ENCODE results near the gene MCOLN1. TPM values are rescaled to one million over a fixed set of nuclear protein-coding genes. Genes with fewer than 3 reads are reported as not detected.

Gene MCOLN1
- total RNA-seq, 2 experiments from 2014 or later, result 7.8 to 18.3 TPM

GRCh38 chr19:7539827-7540425 lies 17.5 kb downstream of the MCOLN1 start:
- Histone ChIP-seq H3K4me2 (ENCODE audit: low read length) (no peak overlapping the region), H3K4me1 (ENCODE audit: insufficient read depth, low read length, poor library complexity, severe bottlenecking) (peaks cover 8% of the 10 kb centered on the region), H3K4me3 (ENCODE audit: low read depth, low read length, poor library complexity, severe bottlenecking) (no peak overlapping the region), H3K36me3 (ENCODE audit: insufficient read depth, low read length) (peaks cover 32% of the 10 kb centered on the region), H3K79me2 (ENCODE audit: insufficient read depth, low read depth, low read length) (no peaks in the 10 kb centered on the region), H2AFZ (ENCODE audit: low read length) (no peak overlapping the region), H3K9me3 (ENCODE audit: low read length) (no peaks in the 10 kb centered on the region), H3K9me2 (ENCODE audit: insufficient read depth, low read length) (no peaks in the 10 kb centered on the region), H4K20me1 (ENCODE audit: insufficient read depth, low read length) (no peaks in the 10 kb centered on the region), H3K27ac (ENCODE audit: low read depth, low read length, poor library complexity, severe bottlenecking) (no peak overlapping the region)
- TF ChIP-seq CTCF (conservative IDR thresholded peaks at IDR 0.05; ENCODE audit: low read length) (no peak), EZH2phosphoT487 (IDR thresholded peaks at IDR 0.05; ENCODE audit: borderline replicate concordance, low read depth, low read length) (no peak)
- BruUV-seq (replicated peaks), result no TSS peak
- DNase-seq (ENCODE audit: low spot score), result no peak
- ChIA-PET POLR2A (no interaction called here), CTCF (ENCODE audit: unreplicated experiment) (no interaction called here)
- intact Hi-C loops (cut with micrococcal nuclease; ENCODE audit: unreplicated experiment), result loop anchor here (10.0 kb wide), 1 partner anchor 195 kb away; the partner anchor contains the start of gene ARHGEF18

- intact Hi-C loops (cut with micrococcal nuclease; ENCODE audit: unreplicated experiment), result no loop called here
- no peaks in the 10 kb centered on the region for H3K79me2 ChIP-seq (ENCODE audit: insufficient read depth, low read depth, low read length)
- H3K9me2 ChIP-seq (ENCODE audit: insufficient read depth, low read length), result no peaks in the 10 kb centered on the region
- no peaks in the 10 kb centered on the region for H3K9me3 ChIP-seq (ENCODE audit: low read length)
- H3K4me2 ChIP-seq (ENCODE audit: low read length), result no peak overlapping the region
- H3K4me3 ChIP-seq (ENCODE audit: low read depth, low read length, poor library complexity, severe bottlenecking), result no peak overlapping the region
- H2AFZ ChIP-seq (ENCODE audit: low read length), result no peak overlapping the region
- ChIA-PET POLR2A (no interaction called here), CTCF (ENCODE audit: unreplicated experiment) (interaction anchor here (0.6 kb wide), 1 partner anchor 65 kb away, joined by 7 read pairs; no protein-coding TSS in a partner anchor)
- H3K36me3 ChIP-seq (ENCODE audit: insufficient read depth, low read length), result peaks cover 32% of the 10 kb centered on the region
- no peak for TF ChIP-seq CTCF (conservative IDR thresholded peaks at IDR 0.05; ENCODE audit: low read length)
- TF ChIP-seq EZH2phosphoT487 (IDR thresholded peaks at IDR 0.05; ENCODE audit: borderline replicate concordance, low read depth, low read length), result no peak
- H3K4me1 ChIP-seq (ENCODE audit: insufficient read depth, low read length, poor library complexity, severe bottlenecking), result peaks cover 12% of the 10 kb centered on the region
- DNase-seq (ENCODE audit: low spot score), result no peak
- BruUV-seq (replicated peaks), result no TSS peak
- no peaks in the 10 kb centered on the region for H4K20me1 ChIP-seq (ENCODE audit: insufficient read depth, low read length)
- H3K27ac ChIP-seq (ENCODE audit: low read depth, low read length, poor library complexity, severe bottlenecking), result no peak overlapping the region
Measured at GRCh38 chr19:7540761-7541474, 18.5 kb downstream of the MCOLN1 start.

- H4K20me1 ChIP-seq (ENCODE audit: insufficient read depth, low read length), result no peaks in the 10 kb centered on the region
- CTCF ChIA-PET (ENCODE audit: unreplicated experiment), result interaction anchor here (0.6 kb wide), 1 partner anchor 64 kb away, joined by 7 read pairs; no protein-coding TSS in a partner anchor
- BruUV-seq (replicated peaks), result no TSS peak
- intact Hi-C loops (cut with micrococcal nuclease; ENCODE audit: unreplicated experiment), result no loop called here
- TF ChIP-seq EZH2phosphoT487 (IDR thresholded peaks at IDR 0.05; ENCODE audit: borderline replicate concordance, low read depth, low read length), result no peak
- TF ChIP-seq CTCF (conservative IDR thresholded peaks at IDR 0.05; ENCODE audit: low read length), result no peak
- H3K9me3 ChIP-seq (ENCODE audit: low read length), result no peaks in the 10 kb centered on the region
- no peaks in the 10 kb centered on the region for H3K9me2 ChIP-seq (ENCODE audit: insufficient read depth, low read length)
- H2AFZ ChIP-seq (ENCODE audit: low read length), result no peak overlapping the region
- peaks cover 32% of the 10 kb centered on the region for H3K36me3 ChIP-seq (ENCODE audit: insufficient read depth, low read length)
- H3K27ac ChIP-seq (ENCODE audit: low read depth, low read length, poor library complexity, severe bottlenecking), result no peak overlapping the region
- no peak overlapping the region for H3K4me3 ChIP-seq (ENCODE audit: low read depth, low read length, poor library complexity, severe bottlenecking)
- H3K4me1 ChIP-seq (ENCODE audit: insufficient read depth, low read length, poor library complexity, severe bottlenecking), result peaks cover 10% of the 10 kb centered on the region
- no peaks in the 10 kb centered on the region for H3K79me2 ChIP-seq (ENCODE audit: insufficient read depth, low read depth, low read length)
- POLR2A ChIA-PET, result no interaction called here
- no peak for DNase-seq (ENCODE audit: low spot score)
- H3K4me2 ChIP-seq (ENCODE audit: low read length), result no peak overlapping the region
Measured at GRCh38 chr19:7541475-7541824, 19.0 kb downstream of the MCOLN1 start.

Data from OCI-LY7 (cell line).